HK-2 (cell line): Measurements from ENCODE around the gene SRP14.
"Not testable (repeated sequence)": the region's sequence is repeated elsewhere in the genome, so short reads cannot be mapped to it uniquely, and the experiment has no call there.

Source experiments
- DNase-seq: peaks from one replicate; pipeline ENCODE4 v3.0.0-alpha.2; 2018; ENCODE audit not compliant: unreplicated experiment

SRP14 gene

GRCh38 chr15:40038638-40039543 is at the start of gene SRP14:
TSS of gene SRP14 (minus strand) at chr15:40039181. CDS start at chr15:40039116, 65 bp downstream.
- peak; percentile 91 for DNase-seq

GRCh38 chr15:40087991-40088928 is 49.3 kb upstream of the SRP14 start:
- DNase-seq: no peak

GRCh38 chr15:40087068-40087810 is 48.3 kb upstream of the SRP14 start:
- DNase-seq: no peak

- DNase-seq: no peak
Observed at GRCh38 chr15:40085266-40085665, 46.3 kb upstream of the SRP14 start.

- DNase-seq: peak; percentile 37
Observed at GRCh38 chr15:40084650-40085049, 45.7 kb upstream of the SRP14 start.

GRCh38 chr15:40082195-40082883 is 43.4 kb upstream of the SRP14 start:
- DNase-seq: no peak

- DNase-seq: no peak
Observed at GRCh38 chr15:40081691-40082194, 42.8 kb upstream of the SRP14 start.

GRCh38 chr15:40080847-40081246 is 41.9 kb upstream of the SRP14 start:
- no peak for DNase-seq

- no peak for DNase-seq
Observed at GRCh38 chr15:40080104-40080503, 41.1 kb upstream of the SRP14 start.

- no peak for DNase-seq
Observed at GRCh38 chr15:40079456-40079855, 40.5 kb upstream of the SRP14 start.

- DNase-seq: no peak
Observed at GRCh38 chr15:40075298-40076044, 36.5 kb upstream of the SRP14 start.

- not testable (repeated sequence) for DNase-seq
Observed at GRCh38 chr15:40074656-40075055, 35.7 kb upstream of the SRP14 start.

- not testable (repeated sequence) for DNase-seq
Observed at GRCh38 chr15:40073716-40074490, 34.9 kb upstream of the SRP14 start.

- DNase-seq: no peak
Observed at GRCh38 chr15:40072216-40072990, 33.4 kb upstream of the SRP14 start.

- DNase-seq: no peak
Observed at GRCh38 chr15:40070608-40071218, 31.7 kb upstream of the SRP14 start.

GRCh38 chr15:40070166-40070557 is 31.2 kb upstream of the SRP14 start:
- DNase-seq: no peak

- DNase-seq: peak; percentile 79
Observed at GRCh38 chr15:40069178-40070165, 30.5 kb upstream of the SRP14 start.
